Activated naive CD4-positive, alpha-beta T cell treated with anti-CD3 and anti-CD28 coated beads for 36 hours (primary cell): ENCODE results near the gene SYNJ1. TPM values are rescaled to one million over a fixed set of nuclear protein-coding genes. Genes with fewer than 3 reads are reported as not detected.

Source experiments
- CTCF ChIA-PET: fragments of 350-600 bp; sonication (Branson Sonifier 250); formaldehyde crosslinking; loops from one replicate; lab custom pipeline; 2021; ENCODE audit warnings: antibody characterized with exemption; lab: Charles Lee
- DNase-seq: peaks from one replicate; pipeline ENCODE4 v3.0.0-alpha.2; 2020
- H3K27ac Mint-ChIP-seq: one replicate; pipeline ENCODE4 v1.8.0; 2021; ENCODE audit warnings: mild to moderate bottlenecking, mixed read lengths
- H3K27me3 Mint-ChIP-seq: one replicate; pipeline ENCODE4 v1.8.0; 2021; ENCODE audit warnings: low read depth, mixed read lengths
- H3K36me3 Mint-ChIP-seq: one replicate; pipeline ENCODE4 v1.8.0; 2021; ENCODE audit warnings: low read depth, mixed read lengths
- H3K4me1 Mint-ChIP-seq: one replicate; pipeline ENCODE4 v1.8.0; 2021; ENCODE audit warnings: low read depth, mixed read lengths
- H3K4me3 Mint-ChIP-seq: one replicate; pipeline ENCODE4 v1.8.0; 2021; ENCODE audit warnings: mild to moderate bottlenecking, moderate library complexity, mixed read lengths
- H3K9me3 Mint-ChIP-seq: one replicate; pipeline ENCODE4 v1.8.0; 2021; ENCODE audit warnings: mixed read lengths
- intact Hi-C: fragments of 100-400 bp; cut with micrococcal nuclease; formaldehyde crosslinking; loops from one replicate; pipeline ENCODE4 v1.15.1; 2023
- total RNA-seq, 2 experiments: library from RNA; stranded (reverse); gene quantifications; one replicate each; pipeline ENCODE4 v1.2.3, GENCODE V29; 2021

The SYNJ1 gene
- total RNA-seq, 2 experiments from 2014 or later = 7.4 to 10.9 TPM

DNA sequence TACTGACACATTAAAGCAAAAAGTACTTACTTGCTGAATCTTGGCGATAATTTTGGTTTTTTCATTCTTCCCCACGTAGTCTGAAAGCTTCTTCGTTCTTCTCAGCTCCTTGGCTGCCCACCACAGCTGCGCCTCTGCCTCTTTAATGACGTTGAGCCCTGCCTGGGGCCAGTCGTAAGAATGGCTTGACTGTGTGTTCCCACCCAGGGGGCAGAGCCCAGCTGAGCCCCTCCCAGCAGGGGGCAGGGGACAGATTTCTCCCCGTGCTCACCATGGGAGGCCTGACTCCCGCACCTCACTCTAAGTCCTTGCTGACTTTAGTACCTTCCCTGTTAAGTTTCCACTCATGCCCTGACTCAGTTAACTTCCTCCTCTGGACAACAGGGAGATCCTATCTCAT, 124.7 kb downstream of the SYNJ1 start:
- Mint-ChIP-seq H3K9me3 (no peaks in the 10 kb centered on the region), H3K4me1 (no peaks in the 10 kb centered on the region), H3K27me3 (no peaks in the 10 kb centered on the region), H3K4me3 (no peak overlapping the region), H3K36me3 (peaks cover 48% of the 10 kb centered on the region), H3K27ac (no peak overlapping the region)
- CTCF ChIA-PET = no interaction called here
- intact Hi-C loops = no loop called here
- DNase-seq = no peak

DNA sequence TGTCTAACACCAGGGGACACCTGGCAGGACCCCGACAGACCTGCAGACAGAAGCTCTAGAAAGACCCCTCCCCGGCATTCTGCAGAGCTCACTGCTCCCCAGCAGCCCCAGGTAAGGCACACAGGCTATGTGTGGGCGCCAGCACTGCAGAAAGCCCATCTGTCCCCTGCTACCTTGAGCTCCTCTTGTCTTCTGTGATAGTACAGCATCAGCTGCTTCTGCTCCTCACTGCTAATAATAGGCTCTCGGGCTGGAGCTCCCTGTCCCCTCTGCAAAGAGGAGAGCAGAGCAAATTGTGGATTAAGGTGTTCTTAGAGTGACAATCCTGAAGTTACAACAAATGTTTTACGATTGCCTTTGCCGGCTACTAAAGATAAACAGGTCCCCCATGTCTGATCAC, 125.7 kb downstream of the SYNJ1 start:
- H3K27me3 Mint-ChIP-seq = no peaks in the 10 kb centered on the region
- DNase-seq = no peak
- intact Hi-C loops = no loop called here
- no peaks in the 10 kb centered on the region for H3K4me1 Mint-ChIP-seq
- H3K9me3 Mint-ChIP-seq = no peaks in the 10 kb centered on the region
- CTCF ChIA-PET = interaction anchor here (0.7 to 4.2 kb wide), 7 partner anchors 10 to 210 kb away, joined by 3 to 62 read pairs (median 8); partner anchors contain the start of gene CFAP298
- H3K27ac Mint-ChIP-seq = no peak overlapping the region
- H3K36me3 Mint-ChIP-seq = peaks cover 45% of the 10 kb centered on the region
- no peak overlapping the region for H3K4me3 Mint-ChIP-seq

DNA sequence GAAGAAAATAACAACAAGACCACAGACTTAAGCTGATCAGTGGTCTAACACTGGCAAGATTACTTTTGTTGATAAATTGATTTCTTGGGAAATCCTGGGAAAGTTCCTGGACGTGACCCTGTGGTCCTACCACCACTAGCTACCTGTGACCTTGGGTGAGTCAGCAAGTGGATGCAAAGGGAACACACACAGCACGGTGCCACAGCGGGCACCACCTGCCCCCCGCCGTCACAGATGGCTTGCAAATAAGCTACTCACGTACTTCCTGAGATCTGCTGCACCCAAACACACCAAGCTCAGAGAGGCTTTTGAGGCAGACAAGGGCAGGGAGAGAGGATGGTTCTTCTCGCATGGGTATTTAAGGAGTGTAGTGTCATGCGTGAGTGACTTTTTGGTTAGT, 128.3 kb downstream of the SYNJ1 start:
- Mint-ChIP-seq H3K4me3 (no peak overlapping the region), H3K36me3 (peaks cover 31% of the 10 kb centered on the region), H3K27me3 (no peaks in the 10 kb centered on the region), H3K27ac (no peak overlapping the region), H3K9me3 (no peaks in the 10 kb centered on the region), H3K4me1 (no peaks in the 10 kb centered on the region)
- intact Hi-C loops = no loop called here
- no peak for DNase-seq
- CTCF ChIA-PET = interaction anchor here (0.6 to 4.2 kb wide), 10 partner anchors 9 to 320 kb away, joined by 3 to 62 read pairs (median 3); no protein-coding TSS in a partner anchor

DNA sequence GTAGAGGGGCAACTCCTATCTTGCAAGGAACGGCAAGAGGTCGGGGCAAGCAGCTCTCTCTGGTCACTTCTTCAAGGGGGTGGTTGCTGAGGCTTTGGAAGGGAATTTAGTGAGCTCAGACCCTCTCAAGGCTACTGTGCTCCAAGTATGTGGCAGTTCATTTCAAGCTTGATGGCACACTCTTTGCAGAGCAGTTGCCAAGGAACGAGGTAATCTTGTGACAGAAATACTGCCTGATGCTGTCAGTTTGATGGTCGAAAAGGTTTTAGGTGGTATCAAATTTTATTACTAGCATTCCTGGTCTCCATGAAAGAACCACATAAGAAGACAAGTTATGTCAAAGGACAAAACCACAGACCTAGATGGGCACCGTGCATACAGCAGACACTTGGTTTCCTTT, 128.7 kb downstream of the SYNJ1 start:
- intact Hi-C loops = no loop called here
- no peaks in the 10 kb centered on the region for H3K4me1 Mint-ChIP-seq
- no peaks in the 10 kb centered on the region for H3K9me3 Mint-ChIP-seq
- no peaks in the 10 kb centered on the region for H3K27me3 Mint-ChIP-seq
- H3K36me3 Mint-ChIP-seq = peaks cover 26% of the 10 kb centered on the region
- H3K27ac Mint-ChIP-seq = no peak overlapping the region
- no peak for DNase-seq
- CTCF ChIA-PET = interaction anchor here (0.6 to 4.2 kb wide), 10 partner anchors 9 to 320 kb away, joined by 3 to 62 read pairs (median 4); no protein-coding TSS in a partner anchor
- H3K4me3 Mint-ChIP-seq = no peak overlapping the region

DNA sequence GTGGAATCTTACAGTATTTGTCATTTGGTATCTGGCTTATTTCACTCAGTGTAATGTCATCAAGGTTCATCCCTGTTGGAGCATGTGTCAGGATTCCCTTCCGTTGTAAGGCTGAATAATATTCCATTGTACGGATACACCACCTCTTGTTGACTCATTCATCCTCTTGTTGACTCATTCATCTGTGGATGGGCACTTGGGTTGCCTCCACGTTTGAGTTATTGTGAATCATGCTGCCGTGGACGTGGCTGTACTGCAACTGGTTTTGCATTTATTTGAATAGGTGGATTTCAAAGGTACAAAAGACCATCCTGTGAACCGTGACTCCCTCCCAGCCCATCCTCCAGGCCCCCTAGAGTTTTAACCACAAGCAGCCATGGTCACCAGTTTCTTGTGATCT, 130.6 kb downstream of the SYNJ1 start:
- Mint-ChIP-seq H3K36me3 (peaks cover 11% of the 10 kb centered on the region), H3K27ac (no peak overlapping the region)
- CTCF ChIA-PET = interaction anchor here (0.6 kb wide), 1 partner anchor 188 kb away, joined by 4 read pairs; no protein-coding TSS in a partner anchor

DNA sequence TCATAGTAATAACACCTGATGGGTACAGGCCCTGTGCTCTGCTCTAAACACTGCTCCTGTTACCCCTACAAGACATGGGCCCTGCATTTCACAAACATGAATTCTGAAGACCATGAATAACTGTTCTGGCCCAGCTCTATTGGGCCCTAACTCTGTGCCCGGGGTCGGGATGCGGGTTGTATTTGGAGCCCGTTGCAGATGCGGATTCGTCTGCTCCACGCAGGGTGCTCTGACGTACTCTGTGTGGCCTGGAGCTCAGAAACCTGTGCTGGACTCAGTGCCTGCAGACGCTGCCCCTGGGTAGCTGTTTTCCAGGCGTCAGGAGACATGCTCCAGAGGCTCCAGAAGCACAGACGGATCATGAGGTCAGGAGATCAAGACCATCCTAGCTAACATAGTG, 132.4 kb downstream of the SYNJ1 start:
- intact Hi-C loops = no loop called here
- Mint-ChIP-seq H3K27ac (no peak overlapping the region), H3K4me3 (no peak overlapping the region), H3K9me3 (no peaks in the 10 kb centered on the region), H3K4me1 (no peaks in the 10 kb centered on the region), H3K27me3 (no peaks in the 10 kb centered on the region), H3K36me3 (peaks cover 6% of the 10 kb centered on the region)
- no peak for DNase-seq
- CTCF ChIA-PET = interaction anchor here (0.9 to 1.5 kb wide), 3 partner anchors 14 to 192 kb away, joined by 3 to 4 read pairs (median 4); no protein-coding TSS in a partner anchor

More for the DNA sequence above, 130.6 kb downstream of the SYNJ1 start:
- Mint-ChIP-seq H3K9me3 (no peaks in the 10 kb centered on the region), H3K27me3 (no peaks in the 10 kb centered on the region), H3K4me3 (no peak overlapping the region), H3K4me1 (no peaks in the 10 kb centered on the region)
- DNase-seq = no peak
- intact Hi-C loops = no loop called here

DNA sequence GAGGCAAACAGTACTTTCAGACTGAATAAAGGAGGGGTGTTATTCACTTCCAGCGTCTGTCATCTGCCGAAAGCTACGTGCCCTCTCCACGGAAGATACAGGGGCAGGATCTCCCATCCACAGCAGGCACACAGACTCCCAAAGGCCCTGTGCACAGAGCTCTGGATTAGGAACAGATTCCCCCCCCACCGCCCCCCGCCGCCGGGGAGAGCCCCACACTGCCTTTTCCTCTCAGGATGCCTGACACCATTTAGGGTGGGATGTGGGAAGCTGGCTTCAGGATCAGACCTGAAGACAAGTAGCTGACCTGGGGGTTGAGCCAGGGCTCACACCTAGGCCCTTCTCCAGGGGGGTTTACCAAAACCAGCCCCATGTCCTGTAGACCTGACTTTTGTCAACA, 134.1 kb downstream of the SYNJ1 start:
- Mint-ChIP-seq H3K9me3 (no peaks in the 10 kb centered on the region), H3K27me3 (no peaks in the 10 kb centered on the region), H3K4me1 (no peaks in the 10 kb centered on the region), H3K27ac (no peak overlapping the region), H3K36me3 (peaks cover under 1% of the 10 kb centered on the region), H3K4me3 (no peak overlapping the region)
- no peak for DNase-seq
- CTCF ChIA-PET = no interaction called here
- intact Hi-C loops = no loop called here

DNA sequence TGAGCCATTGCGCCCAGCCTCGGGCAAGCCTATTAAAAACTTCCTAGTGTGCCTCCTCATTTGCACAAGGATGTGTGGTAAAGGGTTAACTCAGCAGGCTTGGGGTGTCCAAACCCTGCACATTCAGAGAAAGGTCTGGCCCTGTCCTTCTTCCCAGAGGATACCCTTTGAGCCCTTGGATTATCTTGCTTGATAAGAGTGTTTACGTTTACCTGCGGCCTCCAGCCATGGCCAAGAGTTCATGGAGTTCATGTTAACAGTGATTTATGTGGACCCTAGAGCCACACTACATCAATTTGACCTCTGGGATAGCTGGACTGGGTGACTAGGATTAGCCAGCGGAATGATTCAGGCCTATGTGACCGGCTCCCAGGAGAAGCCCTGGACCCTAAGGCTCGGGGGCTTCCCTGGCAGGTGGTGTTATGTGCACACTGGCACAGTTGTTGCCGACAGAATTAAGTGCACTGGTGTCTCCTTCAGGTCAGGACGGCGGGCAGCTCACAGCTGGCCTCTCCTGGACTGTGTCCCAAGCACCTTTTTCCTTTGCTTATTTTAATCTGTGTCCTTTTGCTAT, 134.8 kb downstream of the SYNJ1 start:
- Mint-ChIP-seq H3K4me1 (no peaks in the 10 kb centered on the region), H3K4me3 (no peak overlapping the region), H3K36me3 (no peaks in the 10 kb centered on the region), H3K27me3 (no peaks in the 10 kb centered on the region), H3K9me3 (no peaks in the 10 kb centered on the region), H3K27ac (no peak overlapping the region)
- DNase-seq = no peak
- CTCF ChIA-PET = no interaction called here
- intact Hi-C loops = no loop called here

DNA sequence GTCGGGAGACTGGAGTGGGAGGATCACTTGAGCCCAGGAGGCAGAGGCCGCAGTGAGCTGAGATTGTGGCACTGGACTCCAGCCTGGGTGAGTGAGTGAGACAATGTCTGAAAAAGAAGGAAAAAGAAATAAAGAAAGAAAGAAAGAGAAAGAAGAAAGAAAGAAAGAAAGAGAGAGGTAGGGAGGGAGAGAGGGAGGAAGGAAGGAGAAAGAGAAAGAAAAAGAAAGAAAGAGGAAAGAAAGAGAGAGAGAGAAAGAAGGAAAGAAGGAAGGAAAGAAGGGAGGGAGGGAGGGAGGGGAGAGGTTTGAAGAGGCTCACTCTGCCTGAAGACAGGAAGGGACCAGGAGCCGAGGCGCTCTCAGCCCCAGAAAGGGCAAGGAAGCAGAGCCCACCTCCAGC, 137.7 kb downstream of the SYNJ1 start:
- CTCF ChIA-PET = interaction anchor here (1.3 to 1.6 kb wide), 2 partner anchors 10 to 21 kb away, joined by 5 read pairs; no protein-coding TSS in a partner anchor
- no peak for DNase-seq
- no peak overlapping the region for H3K27ac Mint-ChIP-seq
- no peaks in the 10 kb centered on the region for H3K36me3 Mint-ChIP-seq
- no peaks in the 10 kb centered on the region for H3K27me3 Mint-ChIP-seq
- intact Hi-C loops = no loop called here
- no peaks in the 10 kb centered on the region for H3K4me1 Mint-ChIP-seq
- H3K9me3 Mint-ChIP-seq = no peaks in the 10 kb centered on the region
- no peak overlapping the region for H3K4me3 Mint-ChIP-seq

DNA sequence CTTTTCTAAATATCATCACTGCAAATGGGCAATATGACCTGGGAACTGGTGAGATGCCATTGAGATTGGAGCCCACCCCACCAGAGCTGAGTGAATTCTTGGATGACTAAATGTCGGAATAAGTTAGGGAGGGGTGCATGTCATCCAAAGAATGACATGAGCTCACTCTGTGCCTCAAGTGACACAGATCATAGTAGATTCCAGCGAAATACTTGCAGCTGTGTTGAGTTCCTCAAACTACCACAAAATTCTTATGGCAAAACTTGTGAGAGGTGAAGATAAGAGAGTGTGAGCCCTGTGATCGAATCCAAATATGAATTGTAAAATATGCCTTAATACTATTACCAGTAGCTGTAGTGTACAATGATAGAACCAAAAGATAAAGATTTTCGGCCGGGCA, 140.2 kb downstream of the SYNJ1 start:
- Mint-ChIP-seq H3K4me3 (no peak overlapping the region), H3K4me1 (no peaks in the 10 kb centered on the region), H3K36me3 (peaks cover 2% of the 10 kb centered on the region), H3K9me3 (no peaks in the 10 kb centered on the region), H3K27me3 (no peaks in the 10 kb centered on the region), H3K27ac (no peak overlapping the region)
- intact Hi-C loops = no loop called here
- CTCF ChIA-PET = interaction anchor here (0.6 to 1.4 kb wide), 3 partner anchors 13 to 184 kb away, joined by 3 read pairs; no protein-coding TSS in a partner anchor
- no peak for DNase-seq

DNA sequence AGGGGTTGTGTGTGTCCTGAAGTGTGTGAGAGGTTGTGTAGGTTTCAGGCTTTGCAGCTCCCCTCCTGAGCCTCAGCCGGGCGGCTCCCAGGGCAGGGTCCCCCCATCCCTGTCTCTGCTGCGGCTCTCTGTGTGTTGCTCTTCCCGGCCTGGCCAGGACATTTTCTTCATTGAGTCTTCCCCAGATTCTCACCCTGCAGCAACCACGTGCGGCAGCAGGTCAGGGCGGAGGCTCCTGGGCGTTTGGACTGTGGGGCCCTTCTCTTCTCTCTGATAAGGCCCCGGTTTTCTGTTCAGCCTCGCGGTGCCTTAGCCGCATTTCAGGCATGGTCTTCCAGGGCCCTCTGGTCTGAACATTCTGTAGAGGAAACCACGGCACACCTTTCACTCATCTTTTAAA, 140.7 kb downstream of the SYNJ1 start:
- CTCF ChIA-PET = interaction anchor here (1.4 kb wide), 1 partner anchor 184 kb away, joined by 3 read pairs; no protein-coding TSS in a partner anchor
- H3K9me3 Mint-ChIP-seq = no peaks in the 10 kb centered on the region
- H3K27ac Mint-ChIP-seq = no peak overlapping the region
- H3K4me1 Mint-ChIP-seq = no peaks in the 10 kb centered on the region
- DNase-seq = no peak
- H3K36me3 Mint-ChIP-seq = peaks cover 2% of the 10 kb centered on the region
- intact Hi-C loops = no loop called here
- H3K27me3 Mint-ChIP-seq = no peaks in the 10 kb centered on the region
- H3K4me3 Mint-ChIP-seq = no peak overlapping the region

DNA sequence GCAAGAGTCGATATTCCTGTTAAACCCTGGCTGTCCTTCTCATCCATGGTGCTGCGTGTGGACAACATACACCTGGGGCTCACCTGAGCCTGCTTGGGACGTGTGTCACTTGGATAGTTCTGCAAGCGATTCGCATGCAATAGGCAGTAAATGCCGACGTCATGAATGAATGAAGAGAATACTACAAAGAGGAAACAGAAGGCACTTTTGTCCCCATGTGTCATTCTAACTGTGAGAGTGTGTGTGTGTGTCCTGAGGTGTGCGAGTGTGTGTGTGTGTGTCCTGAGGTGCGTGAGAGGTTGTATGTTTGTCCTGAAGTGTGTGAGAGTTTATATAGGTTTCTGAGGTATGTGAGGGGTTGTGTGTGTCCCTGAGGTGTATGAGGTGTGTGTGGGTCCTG, 141.8 kb downstream of the SYNJ1 start:
- no peak for DNase-seq
- Mint-ChIP-seq H3K4me1 (no peaks in the 10 kb centered on the region), H3K27me3 (no peaks in the 10 kb centered on the region), H3K4me3 (no peak overlapping the region), H3K27ac (no peak overlapping the region), H3K9me3 (no peaks in the 10 kb centered on the region), H3K36me3 (peaks cover 2% of the 10 kb centered on the region)
- intact Hi-C loops = no loop called here
- CTCF ChIA-PET = no interaction called here

DNA sequence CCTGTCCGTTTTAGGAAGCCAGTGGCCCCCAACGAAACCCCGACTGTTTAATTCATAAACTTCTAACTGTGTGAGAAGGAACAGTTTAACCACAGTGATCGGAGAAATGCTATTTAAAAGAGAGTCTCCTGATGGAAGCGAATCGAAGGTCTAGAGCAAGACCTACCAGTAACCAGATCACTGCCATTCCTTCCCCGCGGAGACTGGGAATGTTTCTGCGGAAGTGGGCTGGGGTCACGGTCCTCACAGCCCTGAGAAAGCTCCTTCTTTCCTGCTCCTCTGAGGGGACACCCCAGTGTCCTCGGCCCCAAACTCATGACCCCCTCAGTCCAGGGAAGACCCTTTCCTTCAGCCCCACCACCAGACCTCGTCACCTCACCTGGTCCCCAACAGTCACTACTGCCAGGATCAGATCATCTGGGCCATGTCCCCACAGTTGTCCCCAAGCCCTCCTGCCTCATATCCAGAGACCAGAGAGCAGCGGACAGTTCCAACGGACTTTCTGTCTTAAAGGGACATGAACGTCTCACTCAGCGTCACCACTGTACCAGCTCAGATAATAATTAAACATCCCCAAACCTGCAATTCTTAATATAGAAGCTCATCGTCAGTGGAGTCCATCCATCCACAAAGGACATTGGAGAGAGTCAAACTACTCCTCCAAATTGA, 142.6 kb downstream of the SYNJ1 start, which contains the start of gene TCP10L:
TCP10L (minus strand) TSS at position 482 of the 669 bp plus-strand sequence. CDS start 1,219 bp downstream, outside the sequence.
- H3K4me3 Mint-ChIP-seq = no peak within 1 kb of the TSS
- no peak within 1 kb of the TSS for H3K27ac Mint-ChIP-seq
- H3K27me3 Mint-ChIP-seq = no peaks in the 10 kb centered on the region
- intact Hi-C loops = no loop called here
- peaks cover 2% of the 10 kb centered on the region for H3K36me3 Mint-ChIP-seq
- no peaks in the 10 kb centered on the region for H3K4me1 Mint-ChIP-seq
- no peak for DNase-seq
- CTCF ChIA-PET = no interaction called here
- H3K9me3 Mint-ChIP-seq = no peaks in the 10 kb centered on the region
